GM12878 (cell line): ENCODE measurements around the gene HTR3E. TPM values are rescaled to one million over a fixed set of nuclear protein-coding genes. Genes with fewer than 3 reads are reported as not detected.

Experiments used
- ATAC-seq: fragments of 200-7000 bp; cut with Tn5 transposase; 3 replicates; pipeline ENCODE4 v1.9.1; 2020; ENCODE audit warnings: mild to moderate bottlenecking, moderate library complexity
- BruUV-seq: library from RNA; stranded (reverse); fragments of 400-500 nt; replicated peaks from 2 replicates; lab custom pipeline; 2021; lab: Mats Ljungman, UMichigan
- CTCF ChIA-PET: fragments of 300-600 bp; sonication (Branson Sonifier 250); formaldehyde crosslinking; extraction: SDS; loops from one replicate; lab custom pipeline; 2021; ENCODE audit warnings: inconsistent platforms; lab: Yijun Ruan, JAX
- POLR2A ChIA-PET: fragments of 350-600 bp; formaldehyde crosslinking; extraction: SDS; loops from one replicate; lab custom pipeline; 2021; ENCODE audit warnings: inconsistent platforms; lab: Charles Lee
- RAD21 ChIA-PET: fragments of 300-600 bp; sonication (Branson Sonifier 250); formaldehyde crosslinking; loops from one replicate; lab custom pipeline; 2023; ENCODE audit warnings: antibody characterized with exemption; ENCODE audit not compliant: unreplicated experiment; lab: Charles Lee
- SMC1A ChIA-PET: fragments of 300-600 bp; sonication (Branson Sonifier 250); formaldehyde crosslinking; loops from one replicate; lab custom pipeline; 2023; ENCODE audit not compliant: unreplicated experiment, uncharacterized antibody; lab: Charles Lee
- DNase-seq: peaks from one replicate; pipeline ENCODE4 v3.0.0-alpha.2; 2011; ENCODE audit warnings: low read depth, low spot score
- FAIRE-seq: peaks from 3 replicates; lab custom pipeline; 2011; peaks lifted over from hg19 to GRCh38; lab: Jason Lieb, UNC
- H2AFZ ChIP-seq: 2 replicates; pipeline ENCODE4 v1.6.0; 2011; ENCODE audit warnings: low read depth, low read length, control low read depth; ENCODE audit not compliant: control insufficient read depth
- H3K27ac ChIP-seq: 2 replicates; pipeline ENCODE4 v1.5.1; 2011; ENCODE audit warnings: control low read depth; ENCODE audit not compliant: control insufficient read depth, insufficient read depth
- H3K27me3 ChIP-seq, 2 experiments: replicated peaks in 1 of 2; 2 replicates each; pipeline versions ENCODE4 v1.6.0 to v1.6.1; 2011; ENCODE audit warnings: low read length in 1 of 2; ENCODE audit not compliant: control insufficient read depth in 2 of 2, insufficient read depth in 2 of 2
- H3K36me3 ChIP-seq, 2 experiments: 2 replicates each; pipeline ENCODE4 v1.5.1; 2011; ENCODE audit warnings: low read length in 1 of 2; ENCODE audit not compliant: control insufficient read depth in 2 of 2, insufficient read depth in 2 of 2
- H3K4me1 ChIP-seq: 2 replicates; pipeline ENCODE4 v1.6.1; 2011; ENCODE audit warnings: mild to moderate bottlenecking, low read length, moderate library complexity, mixed read lengths; ENCODE audit not compliant: control insufficient read depth, insufficient read depth
- H3K4me2 ChIP-seq: 2 replicates; pipeline ENCODE4 v1.6.0; 2011; ENCODE audit warnings: control low read depth; ENCODE audit not compliant: control insufficient read depth, insufficient read depth
- H3K4me3 ChIP-seq: fragments of 200-600 bp; sonication (generic); 2 replicates; pipeline ENCODE4 v1.5.1; 2016
- H3K79me2 ChIP-seq: 2 replicates; pipeline ENCODE4 v1.6.0; 2011; ENCODE audit warnings: low read length; ENCODE audit not compliant: control insufficient read depth, insufficient read depth
- H3K9ac ChIP-seq: 2 replicates; pipeline ENCODE4 v1.8.0; 2011; ENCODE audit warnings: low read length, control low read depth, mixed read lengths; ENCODE audit not compliant: control insufficient read depth, insufficient read depth
- H3K9me3 ChIP-seq: replicated peaks from 3 replicates; pipeline ENCODE4 v1.5.1; 2011; ENCODE audit warnings: mild to moderate bottlenecking, low read length; ENCODE audit not compliant: control insufficient read depth, insufficient read depth
- H4K20me1 ChIP-seq: 2 replicates; pipeline ENCODE4 v1.6.0; 2011; ENCODE audit not compliant: control insufficient read depth, insufficient read depth
- BACH1 ChIP-seq: fragments of 450-650 bp; IDR thresholded peaks from 2 replicates; pipeline ENCODE4 v1.6.1; 2017; ENCODE audit warnings: mild to moderate bottlenecking, borderline replicate concordance
- E2F8 ChIP-seq: fragments of 450-650 bp; IDR thresholded peaks from 2 replicates; pipeline ENCODE4 v1.6.1; 2018; ENCODE audit warnings: mild to moderate bottlenecking, low read depth, moderate library complexity; ENCODE audit not compliant: partially characterized antibody
- FOXK2 ChIP-seq: fragments of 450-650 bp; IDR thresholded peaks from 2 replicates; pipeline ENCODE4 v1.6.1; 2017; ENCODE audit warnings: mild to moderate bottlenecking, moderate library complexity
- MTA3 ChIP-seq: IDR thresholded peaks from 2 replicates; pipeline ENCODE4 v1.6.1; 2012; ENCODE audit warnings: low read length, inconsistent platforms, borderline replicate concordance
- PML ChIP-seq: IDR thresholded peaks from 2 replicates; pipeline ENCODE4 v1.6.1; 2012; ENCODE audit warnings: low read length, inconsistent platforms
- RBBP5 ChIP-seq: fragments of 200-600 bp; sonication (generic); conservative IDR thresholded peaks from 2 replicates; pipeline ENCODE4 v1.6.1; 2016
- SMAD5 ChIP-seq: IDR thresholded peaks from 2 replicates; pipeline ENCODE4 v1.6.1; 2016; ENCODE audit warnings: antibody characterized with exemption, low read depth
- ZNF207 ChIP-seq: fragments of 450-650 bp; IDR thresholded peaks from 2 replicates; pipeline ENCODE4 v1.6.1; 2014; ENCODE audit warnings: antibody characterized with exemption, mild to moderate bottlenecking, borderline replicate concordance
- WGBS: methylation state at CpG from one replicate; pipeline ENCODE4 v1.1.6; 2016; ENCODE audit warnings: low lambda C conversion rate; ENCODE audit not compliant: insufficient replicate concordance, insufficient coverage; ENCODE audit errors: missing lambda C conversion rate; 5-methylcytosine and 5-hydroxymethylcytosine counted together
- in situ Hi-C: fragments of 300-500 bp; cut with MboI; formaldehyde crosslinking; loops from 9 replicates; pipeline ENCODE4 v1.14.3; 2018; ENCODE audit warnings: mixed read lengths
- intact Hi-C: fragments of 100-400 bp; cut with micrococcal nuclease; formaldehyde crosslinking; loops from one replicate; pipeline ENCODE4 v1.14.2; 2022; ENCODE audit not compliant: unreplicated experiment
- polyA plus RNA-seq, 11 experiments: library from polyadenylated mRNA; depleted of rRNA in 4 of 11; unstranded in 6 of 11; stranded (reverse) in 5 of 11; fragments of >200 nt; fragmentation: Nextera tagmentation in 4 of 11; fragmentation: Illumina TruSeq in 1 of 11; extraction: Ambion mirVana in 4 of 11; extraction: Trizol in 1 of 11; gene quantifications; 1 replicate in 1 of 11; 2 replicates in 10 of 11; pipeline versions ENCODE4 v1.2.1 to v1.2.3, GENCODE V29; 2011 to 2016; ENCODE audit warnings: inconsistent platforms in 2 of 11, missing spikeins in 2 of 11, low read depth in 1 of 11
- total RNA-seq, 4 experiments: library from RNA; depleted of rRNA in 3 of 4; stranded (reverse); fragments of >200 nt in 3 of 4; fragmentation: Illumina TruSeq in 1 of 4; extraction: Trizol in 1 of 4; gene quantifications; 2 replicates each; pipeline versions ENCODE4 v1.2.1 to v1.2.3, GENCODE V29; 2013 to 2021

HTR3E gene
- total and polyA plus RNA-seq, 10 of the 15 experiments (the other 5 are each of a cell fraction or from before 2014, with no cell fraction given): not detected

GRCh38 chr3:184075901-184076300 lies 21.0 kb upstream of the HTR3E start:
- intact Hi-C loops (no loop called here), in situ Hi-C loops (no loop called here)
- no peaks in the 10 kb centered on the region for H3K27me3 ChIP-seq
- no peaks in the 10 kb centered on the region for H3K4me1 ChIP-seq
- ChIA-PET POLR2A (no interaction called here), SMC1A (no interaction called here), RAD21 (no interaction called here), CTCF (no interaction called here)
- 31% methylated on average over 6 of the region's 6 CpGs for WGBS
- no peaks in the 10 kb centered on the region for H3K79me2 ChIP-seq
- H3K9me3 ChIP-seq: no peaks in the 10 kb centered on the region; the same call in 2 of the 3 replicates
- no peak overlapping the region for H3K4me2 ChIP-seq
- no peak overlapping the region for H3K27ac ChIP-seq
- no peaks in the 10 kb centered on the region for H3K36me3 ChIP-seq
- TF ChIP-seq BACH1 (no peak), MTA3 (no peak)
- no peaks in the 10 kb centered on the region for H4K20me1 ChIP-seq
- no TSS peak for BruUV-seq
- FAIRE-seq: no peak
- no peak overlapping the region for H3K4me3 ChIP-seq
- no peak overlapping the region for H3K9ac ChIP-seq
- no peak for DNase-seq
- H2AFZ ChIP-seq: no peak overlapping the region
- ATAC-seq: no peak

- Histone ChIP-seq H3K36me3 (no peaks in the 10 kb centered on the region), H3K4me3 (no peak overlapping the region), H2AFZ (no peak overlapping the region), H3K4me1 (no peaks in the 10 kb centered on the region), H3K79me2 (no peaks in the 10 kb centered on the region), H3K27me3 (no peaks in the 10 kb centered on the region), H3K27ac (no peak overlapping the region), H3K9me3 (no peaks in the 10 kb centered on the region; the same call in 2 of the 3 replicates), H3K4me2 (no peak overlapping the region), H4K20me1 (no peaks in the 10 kb centered on the region), H3K9ac (no peak overlapping the region)
- FAIRE-seq (no peak), DNase-seq (no peak), ATAC-seq (no peak)
- ChIA-PET SMC1A (no interaction called here), RAD21 (no interaction called here), CTCF (no interaction called here), POLR2A (no interaction called here)
- WGBS: 50% methylated on average over 5 of the region's 5 CpGs
- in situ Hi-C loops (no loop called here), intact Hi-C loops (no loop called here)
- no TSS peak for BruUV-seq
- TF ChIP-seq PML (no peak), BACH1 (no peak), E2F8 (no peak), SMAD5 (no peak), ZNF207 (no peak), RBBP5 (no peak), FOXK2 (no peak)
Observed at GRCh38 chr3:184077881-184078280, 19.0 kb upstream of the HTR3E start.
